Tibial nerve (tissue), 4 donors: ENCODE measurements around the gene LRRC26. TPM values are rescaled to one million over a fixed set of nuclear protein-coding genes. Genes with fewer than 3 reads are reported as not detected.

Source experiments
- DNase-seq, 2 donors: peaks; one replicate each; pipeline ENCODE4 v3.0.0-alpha.2; 2019; ENCODE audit warnings: low spot score in 2 of 2
- H3K27ac ChIP-seq, 4 donors: fragments of 200-600 bp; sonication (generic) in 3 of 4; one replicate each; pipeline ENCODE4 v1.5.1; 2017 to 2019; ENCODE audit warnings: mild to moderate bottlenecking in 1 of 4
- H3K27me3 ChIP-seq, 2 donors: fragments of 200-600 bp; sonication (generic) in 1 of 2; one replicate each; pipeline versions ENCODE4 v1.5.1 to v1.6.0; 2017 to 2019
- H3K36me3 ChIP-seq, 3 donors: fragments of 200-600 bp; sonication (generic); one replicate each; pipeline ENCODE4 v1.5.1; 2018 to 2019
- H3K4me1 ChIP-seq, 4 donors: fragments of 200-600 bp; sonication (generic) in 3 of 4; one replicate each; pipeline ENCODE4 v1.5.1; 2017 to 2019
- H3K4me3 ChIP-seq, 4 donors: fragments of 200-600 bp; sonication (generic) in 3 of 4; one replicate each; pipeline ENCODE4 v1.5.1; 2017 to 2019; ENCODE audit warnings: mild to moderate bottlenecking in 1 of 4, moderate library complexity in 1 of 4
- H3K9me3 ChIP-seq, 4 donors: fragments of 200-600 bp; sonication (generic) in 3 of 4; one replicate each; pipeline ENCODE4 v1.5.1; 2017 to 2019
- CTCF ChIP-seq, 5 experiments: fragments of 200-600 bp in 3 of 5; fragments of 450-650 bp in 2 of 5; sonication (generic) in 3 of 5; IDR thresholded peaks; one replicate each; pipeline ENCODE4 v1.5.1; 2016 to 2019; ENCODE audit warnings: antibody characterized with exemption in 5 of 5, mild to moderate bottlenecking in 3 of 5, moderate library complexity in 2 of 5
- EP300 ChIP-seq, 2 donors: sonication (generic); formaldehyde crosslinking; IDR thresholded peaks; one replicate each; pipeline ENCODE4 v1.6.1; 2017; ENCODE audit warnings: antibody characterized with exemption in 2 of 2, mild to moderate bottlenecking in 1 of 2
- POLR2A ChIP-seq, 2 donors: fragments of 450-650 bp; IDR thresholded peaks; one replicate each; pipeline ENCODE4 v1.6.1; 2017; ENCODE audit warnings: antibody characterized with exemption in 2 of 2, mild to moderate bottlenecking in 2 of 2, moderate library complexity in 2 of 2
- WGBS, 2 donors: methylation state at CpG; one replicate each; pipeline ENCODE4 v1.1.5; 2018; 5-methylcytosine and 5-hydroxymethylcytosine counted together
- total RNA-seq, 4 donors: library from RNA; depleted of rRNA; stranded (reverse); fragments of >200 nt; gene quantifications; one replicate each; pipeline ENCODE4 v1.1.0, GENCODE V29; 2016

The LRRC26 gene
- total RNA-seq, 4 donors from 2014 or later = not detected

DNA sequence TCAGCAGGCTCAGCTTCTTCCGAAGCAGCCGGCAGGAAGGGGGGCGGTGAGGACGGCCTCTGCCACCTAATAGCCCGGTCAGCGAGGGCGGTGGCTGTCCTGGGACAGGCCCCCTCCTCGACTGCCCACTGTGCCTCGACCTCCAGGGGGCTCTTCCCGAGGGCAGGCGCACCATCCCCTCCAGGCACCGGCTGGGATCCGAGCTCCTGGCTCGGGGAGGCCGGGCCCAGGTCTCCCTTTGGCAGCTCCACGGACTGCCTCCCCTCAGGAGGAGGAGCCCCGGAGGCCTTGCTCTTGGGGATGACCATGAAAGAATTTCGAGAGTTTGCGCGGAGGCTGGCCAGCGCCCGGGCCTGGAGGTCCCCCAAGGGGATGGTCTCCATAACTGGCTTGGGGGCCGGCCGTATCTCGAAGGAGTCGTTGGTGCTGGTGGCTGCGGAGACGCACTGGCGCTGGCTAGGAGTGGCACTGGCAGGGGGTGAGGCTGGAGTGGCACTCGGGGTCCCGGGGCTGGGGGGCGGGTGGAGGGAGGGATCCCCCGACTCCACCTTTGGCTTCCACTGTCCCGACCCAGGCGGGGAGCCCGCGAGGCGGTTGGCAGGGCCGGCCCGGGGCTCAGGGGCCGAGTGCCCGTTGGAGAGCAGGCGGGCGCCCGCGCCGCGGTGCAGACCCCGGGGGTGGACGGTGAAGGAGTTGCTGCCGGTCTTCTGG is 29.7 kb upstream of the LRRC26 start:
- H3K27me3 ChIP-seq = no peaks in the 10 kb centered on the region
- H3K27ac ChIP-seq = peak overlapping the region in 3 of 4 donors; percentile 48 to 76 (median 65)
- DNase-seq = no peak
- no peaks in the 10 kb centered on the region for H3K36me3 ChIP-seq
- no peak for TF ChIP-seq CTCF (IDR thresholded peaks at IDR 0.05)
- no peak for TF ChIP-seq POLR2A (IDR thresholded peaks at IDR 0.05)
- no peak for TF ChIP-seq EP300 (IDR thresholded peaks at IDR 0.05)
- H3K4me1 ChIP-seq = peaks cover 13 to 88% (median 44%) of the 10 kb centered on the region in 4 donors
- peak overlapping the region; percentile 39 to 72 (median 54) for H3K4me3 ChIP-seq
- no peaks in the 10 kb centered on the region for H3K9me3 ChIP-seq
- WGBS, 2 donors = 11 to 14% methylated on average over 7 to 30 of the region's 51 CpGs

GRCh38 chr9:137198902-137199283 is 29.0 kb upstream of the LRRC26 start:
- H3K36me3 ChIP-seq = no peaks in the 10 kb centered on the region
- no peaks in the 10 kb centered on the region for H3K27me3 ChIP-seq
- 72 to 85% methylated on average over 4 to 8 of the region's 11 CpGs for WGBS, 2 donors
- H3K4me1 ChIP-seq = peaks cover 7 to 88% (median 37%) of the 10 kb centered on the region in 4 donors
- peak overlapping the region in 1 of 4 donors; percentile 42 for H3K4me3 ChIP-seq
- peak overlapping the region in 2 of 4 donors; percentile 65 to 76 for H3K27ac ChIP-seq
- no peak for DNase-seq
- no peaks in the 10 kb centered on the region for H3K9me3 ChIP-seq
- TF ChIP-seq POLR2A (IDR thresholded peaks at IDR 0.05) (no peak), EP300 (IDR thresholded peaks at IDR 0.05) (no peak), CTCF (IDR thresholded peaks at IDR 0.05) (no peak)

GRCh38 chr9:137198051-137198901 is 28.4 kb upstream of the LRRC26 start:
- no peak for DNase-seq

DNA sequence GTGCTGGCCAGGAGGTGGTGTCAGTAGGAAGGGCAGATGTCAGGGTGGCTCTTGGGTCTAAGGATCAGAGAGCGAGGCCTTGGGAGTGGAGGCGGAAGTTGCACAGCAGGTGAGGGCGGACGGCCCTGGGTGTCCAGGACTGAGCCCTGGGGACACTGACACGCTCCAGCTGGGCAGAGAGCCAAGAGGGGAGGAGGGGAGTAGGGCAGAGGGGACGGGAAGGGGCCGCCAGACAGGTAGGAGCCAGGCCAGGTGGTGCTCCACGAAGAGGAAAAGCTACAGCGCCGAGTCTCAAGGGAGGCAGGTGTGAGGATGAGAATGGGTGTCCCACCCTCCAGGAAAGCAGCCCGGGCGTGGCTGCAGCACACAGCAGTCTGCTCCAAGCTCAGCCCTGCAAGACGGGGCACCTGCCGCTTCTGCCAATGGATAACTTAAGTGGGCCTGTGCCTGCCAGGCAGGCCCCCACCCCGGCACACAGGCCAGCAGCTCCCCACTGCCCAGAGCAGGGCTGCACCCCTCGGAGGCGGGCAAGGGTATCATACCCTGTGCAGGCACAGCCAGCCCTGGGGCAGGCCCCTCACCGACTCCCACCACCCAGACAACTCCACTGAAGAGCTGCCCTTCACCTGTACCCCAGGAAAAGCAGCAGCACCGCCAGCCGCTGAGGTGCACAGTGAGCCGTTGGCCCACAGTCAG is 25.8 kb upstream of the LRRC26 start:
- Histone ChIP-seq H3K27ac (peak overlapping the region in 1 of 4 donors; percentile 65), H3K36me3 (peaks cover 0 to 17% (median 0%) of the 10 kb centered on the region in 3 donors), H3K9me3 (no peaks in the 10 kb centered on the region), H3K4me1 (peaks cover 7 to 67% (median 16%) of the 10 kb centered on the region in 4 donors), H3K27me3 (no peaks in the 10 kb centered on the region), H3K4me3 (no peak overlapping the region)
- WGBS, 2 donors = 73 to 79% methylated on average over 13 to 20 of the region's 21 CpGs
- TF ChIP-seq EP300 (IDR thresholded peaks at IDR 0.05) (no peak), POLR2A (IDR thresholded peaks at IDR 0.05) (no peak), CTCF (IDR thresholded peaks at IDR 0.05) (no peak)
- DNase-seq = no peak

More at GRCh38 chr9:137198051-137198901, 28.4 kb upstream of the LRRC26 start:
- peak overlapping the region in 1 of 4 donors; percentile 17 for H3K4me3 ChIP-seq
- H3K36me3 ChIP-seq = no peaks in the 10 kb centered on the region
- H3K27me3 ChIP-seq = no peaks in the 10 kb centered on the region
- H3K9me3 ChIP-seq = no peaks in the 10 kb centered on the region
- TF ChIP-seq EP300 (IDR thresholded peaks at IDR 0.05) (no peak), POLR2A (IDR thresholded peaks at IDR 0.05) (no peak), CTCF (IDR thresholded peaks at IDR 0.05) (no peak)
- 70 to 93% methylated on average over 6 to 9 of the region's 19 CpGs for WGBS, 2 donors
- peak overlapping the region in 2 of 4 donors; percentile 65 to 76 for H3K27ac ChIP-seq
- peaks cover 7 to 84% (median 31%) of the 10 kb centered on the region in 4 donors for H3K4me1 ChIP-seq
